HG03108 (cell line): Measurements from ENCODE around the gene USP19.

Experiments
- ATAC-seq: cut with Tn5 transposase; IDR thresholded peaks from one replicate; pipeline ENCODE4 v1.9.1; 2021; ENCODE audit warnings: moderate library complexity; ENCODE audit not compliant: unreplicated experiment

The USP19 gene

DNA sequence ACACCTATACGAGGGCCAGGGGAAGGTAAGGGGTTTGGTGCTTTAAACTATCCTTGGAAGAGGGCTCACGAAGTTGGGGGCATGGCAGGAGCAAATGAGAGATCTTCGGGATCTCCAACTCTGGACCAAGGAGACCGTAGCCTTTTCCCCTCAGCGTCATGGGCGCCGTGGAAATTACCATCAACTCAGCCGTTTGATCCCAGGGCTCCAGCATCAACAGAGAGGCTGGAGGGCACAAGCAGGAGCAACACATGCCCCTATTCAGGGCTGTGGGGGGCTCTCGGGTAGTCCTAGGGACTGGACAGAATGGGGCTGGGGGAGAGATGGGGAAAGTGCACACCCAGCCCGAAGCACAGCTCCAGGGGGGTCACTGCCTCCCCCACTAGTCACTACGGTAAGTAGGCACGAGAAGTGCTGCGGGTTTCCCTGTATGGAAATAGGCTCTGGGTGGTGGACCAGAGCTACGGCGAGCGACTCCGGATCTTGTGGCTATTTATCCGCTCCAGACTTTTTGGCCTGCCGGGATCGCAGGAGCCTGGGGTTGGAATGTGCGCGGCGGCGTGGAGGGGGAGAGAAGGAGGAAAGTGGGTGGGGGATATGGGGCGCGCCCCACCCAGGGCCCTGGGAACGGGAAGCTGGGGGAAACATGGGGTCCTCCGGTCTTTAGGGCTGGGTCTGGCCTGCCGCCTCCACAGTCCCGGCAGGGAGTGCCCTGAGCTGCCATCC is 12.8 kb upstream of the USP19 start:
- no peak for ATAC-seq

DNA sequence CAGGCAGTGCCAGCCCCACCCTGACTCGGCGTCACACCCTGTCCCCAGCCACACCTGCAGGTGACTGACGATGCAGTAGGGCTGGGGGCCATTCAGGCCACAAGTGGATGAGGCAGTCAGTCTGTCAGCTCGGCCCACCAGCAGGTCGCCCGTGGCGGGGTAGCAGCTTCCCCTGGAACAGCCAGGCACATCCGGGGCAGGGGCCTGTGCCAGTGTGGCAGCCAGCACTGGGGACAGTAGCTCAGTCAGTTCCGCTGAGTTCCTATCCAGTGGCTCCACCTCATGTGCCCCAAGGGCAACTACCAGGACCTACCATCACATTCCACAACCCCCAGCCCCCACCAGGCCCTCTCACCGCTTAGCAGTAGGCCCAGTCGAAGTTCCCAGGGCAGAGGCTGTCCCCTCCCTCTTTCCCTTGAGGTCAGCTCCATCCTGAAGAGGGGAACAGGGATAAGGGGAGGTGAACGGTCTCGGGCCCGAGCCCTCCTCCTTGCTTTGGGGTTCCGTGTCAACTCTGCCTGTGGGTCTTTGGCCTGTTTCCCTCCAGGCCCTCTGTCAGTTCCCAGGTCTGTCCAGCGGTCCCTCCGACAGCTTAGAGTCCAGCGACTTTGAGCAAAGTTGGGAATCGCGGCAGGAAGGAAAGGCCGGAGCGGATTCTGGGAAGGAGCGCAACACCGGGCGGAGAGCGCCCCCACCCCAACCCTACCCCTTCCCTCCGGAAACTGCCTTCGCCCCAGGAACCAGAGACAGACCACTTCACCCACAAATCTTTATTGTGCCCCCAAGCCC is 12.0 kb upstream of the USP19 start, which contains the start of gene LAMB2:
Gene LAMB2, minus strand, starts transcription at position 614 of the 789 bp plus-strand sequence. Its CDS starts 183 bp downstream, at position 431.
- no peak for ATAC-seq

DNA sequence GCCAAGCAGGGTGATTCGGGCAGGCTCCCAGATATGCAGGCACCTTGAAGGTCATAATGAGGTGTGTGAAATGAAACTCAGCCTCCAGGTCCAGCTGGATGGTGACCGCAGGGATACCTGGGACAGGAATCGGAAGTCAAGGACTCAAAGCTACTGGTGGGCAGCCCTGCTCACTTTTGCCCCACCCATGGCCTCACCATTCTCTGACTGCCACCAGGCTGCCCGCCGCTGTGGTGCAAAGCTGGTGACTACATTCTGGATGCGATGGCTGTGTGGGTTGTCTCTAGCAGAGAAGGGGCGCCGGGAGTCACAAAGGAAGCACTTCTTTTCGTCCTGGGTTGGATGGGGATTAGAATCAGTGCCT is 11.4 kb upstream of the USP19 start:
- no peak for ATAC-seq

DNA sequence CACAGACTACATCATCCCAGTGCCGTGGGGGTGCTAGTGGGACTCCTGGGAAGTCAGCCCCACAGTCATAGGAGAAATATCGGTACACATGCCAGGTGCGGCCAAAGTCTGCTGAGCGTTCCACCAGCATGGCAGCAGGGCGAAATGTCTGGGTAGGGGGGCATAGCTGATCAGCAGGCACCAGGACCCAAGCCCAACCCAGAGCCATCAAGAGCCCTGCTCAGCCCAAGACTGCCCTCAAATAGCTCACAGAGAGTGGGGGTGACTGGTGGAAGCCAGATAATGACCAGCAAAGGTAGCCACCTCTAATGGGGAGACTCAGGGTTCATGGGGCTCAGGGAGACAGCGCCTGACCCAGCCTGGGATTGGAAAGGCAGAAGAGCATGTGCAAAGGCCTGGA is 11.0 kb upstream of the USP19 start:
- no peak for ATAC-seq

DNA sequence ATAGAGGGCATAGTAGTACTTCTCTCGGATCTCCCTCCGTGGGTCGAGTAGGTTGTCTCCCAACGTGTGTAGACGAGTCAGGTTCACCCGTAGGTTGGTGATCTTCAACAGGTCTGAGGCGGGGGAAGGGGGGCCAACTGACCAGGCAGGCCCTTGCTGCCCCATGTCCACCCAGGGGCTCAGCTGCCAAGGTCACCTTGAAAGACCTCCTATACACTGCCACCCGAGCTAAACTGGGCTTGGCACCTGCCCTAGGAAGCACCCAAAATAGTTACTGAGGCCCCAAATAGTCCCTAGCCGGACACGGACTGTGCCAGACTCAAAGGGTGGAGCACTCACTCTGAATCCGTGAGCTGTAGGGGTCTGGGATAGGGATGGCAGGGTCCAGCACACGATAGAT is 10.4 kb upstream of the USP19 start:
- ATAC-seq = no peak

DNA sequence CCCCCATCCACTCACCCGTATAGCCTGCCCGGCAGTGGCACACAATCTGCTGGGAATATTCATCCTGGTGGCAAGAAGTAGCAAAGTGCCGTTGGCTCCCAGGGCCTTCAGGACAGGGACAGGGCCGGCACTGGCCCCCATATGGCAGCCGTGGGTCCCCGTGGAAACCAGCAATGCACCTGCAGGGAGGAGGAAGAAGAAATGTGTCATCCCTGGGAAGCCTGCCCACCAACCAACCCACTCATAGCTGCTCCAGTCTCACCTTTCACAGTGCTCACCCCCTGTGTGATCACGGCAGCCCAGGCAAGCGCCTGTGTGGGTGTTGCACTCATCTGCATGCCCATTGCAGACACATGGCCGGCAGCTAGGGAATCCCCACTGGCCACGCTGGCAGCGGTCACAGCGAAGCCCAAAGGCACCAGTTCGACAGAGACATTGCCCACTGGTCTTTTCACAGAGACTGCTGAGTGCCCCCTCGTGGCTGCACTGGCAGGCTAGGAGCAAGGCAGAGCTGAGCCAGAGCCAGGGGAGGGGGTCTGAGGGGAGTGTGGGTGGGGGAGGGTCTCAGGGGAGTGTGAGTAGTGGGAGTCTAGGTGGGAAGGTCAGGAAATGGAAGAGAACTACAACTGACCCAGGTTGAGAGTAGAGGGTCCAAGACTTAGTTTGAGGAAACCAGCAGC is 4.5 kb upstream of the USP19 start:
- no peak for ATAC-seq

DNA sequence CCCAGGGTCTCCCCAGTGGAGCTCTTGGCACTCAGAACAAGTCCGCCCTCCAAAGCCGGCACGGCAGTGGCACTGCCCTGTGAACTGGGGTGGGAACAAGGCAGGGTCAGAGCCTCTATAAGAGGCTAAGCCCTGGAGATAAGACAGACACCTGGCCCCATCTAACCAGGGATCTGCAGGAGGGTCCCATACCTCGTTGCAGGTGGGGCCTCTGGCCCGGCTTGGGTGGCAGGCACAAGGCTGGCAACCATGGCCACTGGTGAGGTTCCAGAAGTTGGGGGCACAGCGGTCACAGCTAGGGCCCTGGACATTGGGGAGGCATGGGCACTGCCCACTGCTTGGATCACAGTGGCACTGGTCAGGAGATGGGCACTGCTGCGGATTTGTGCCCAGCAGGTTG is 3.6 kb upstream of the USP19 start:
- no peak for ATAC-seq

DNA sequence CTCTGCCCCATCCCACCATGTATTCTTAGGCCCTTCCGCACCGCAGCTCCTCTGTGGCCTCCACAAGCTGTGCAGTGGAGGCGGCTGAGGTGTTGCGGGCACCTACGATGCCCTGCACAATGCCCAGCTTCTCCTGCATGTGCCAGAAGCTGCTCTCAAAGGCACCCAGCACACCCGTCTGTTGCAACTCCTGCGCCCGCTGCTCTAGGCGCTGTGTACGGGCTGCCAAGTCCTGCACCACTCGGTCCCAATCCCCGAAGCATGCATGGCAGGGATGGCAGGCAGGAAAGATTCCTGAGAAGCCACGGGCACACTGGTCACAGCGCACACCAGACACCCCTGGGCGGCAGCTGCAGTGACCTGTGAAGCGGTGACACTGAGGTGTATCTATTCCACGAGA is 3.1 kb upstream of the USP19 start:
- no peak for ATAC-seq

DNA sequence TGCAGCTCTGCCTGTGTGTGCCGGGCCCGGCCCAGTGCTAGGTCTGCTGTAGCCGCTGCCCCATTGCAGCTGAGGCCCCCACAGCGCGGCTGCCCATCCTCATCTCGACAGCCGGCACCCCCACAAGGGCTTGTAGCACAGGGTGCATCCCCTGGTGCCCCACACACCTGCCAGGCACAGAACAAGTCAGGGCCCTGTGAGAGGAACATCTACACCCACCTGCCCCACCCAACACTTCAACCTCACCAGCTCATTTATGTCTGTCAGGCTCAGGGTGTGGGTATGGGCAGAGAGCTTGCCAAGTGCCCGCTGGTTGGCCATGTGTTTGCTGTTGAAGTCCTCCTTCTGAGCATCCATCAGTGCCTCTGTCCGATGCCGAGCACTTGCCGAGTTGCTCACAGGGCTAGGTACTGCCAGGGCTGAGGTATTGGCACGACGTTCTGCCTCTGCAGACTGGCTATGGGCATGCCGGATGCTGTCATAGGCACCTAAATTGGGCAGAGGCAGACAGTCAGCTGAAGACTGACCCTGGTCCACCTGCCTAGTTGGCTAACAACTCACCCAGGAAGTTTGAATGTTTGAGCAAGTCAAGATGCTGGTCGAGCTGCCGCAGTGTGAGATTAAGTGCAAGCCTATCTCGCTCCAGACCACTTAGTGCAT is 2.4 kb upstream of the USP19 start:
- ATAC-seq = no peak

DNA sequence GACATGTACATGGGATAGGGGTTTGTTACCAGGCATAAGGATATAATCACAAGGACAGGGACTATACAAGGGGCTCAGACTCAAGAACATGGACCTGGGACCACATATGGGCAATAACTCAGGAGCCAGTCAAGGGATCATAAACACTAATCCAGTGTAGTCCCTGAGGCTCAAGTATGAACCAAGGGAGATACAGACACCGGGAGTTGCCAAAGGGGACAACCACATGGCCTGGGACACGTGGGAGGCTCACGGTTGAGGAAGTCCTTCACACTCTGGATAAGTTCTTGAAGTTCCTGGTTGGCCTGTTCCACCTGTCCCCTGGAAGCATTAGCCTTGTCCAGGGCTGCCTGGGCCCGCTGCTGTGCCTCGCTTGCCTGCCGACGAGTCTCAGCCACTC is 1.8 kb upstream of the USP19 start:
- ATAC-seq = no peak

DNA sequence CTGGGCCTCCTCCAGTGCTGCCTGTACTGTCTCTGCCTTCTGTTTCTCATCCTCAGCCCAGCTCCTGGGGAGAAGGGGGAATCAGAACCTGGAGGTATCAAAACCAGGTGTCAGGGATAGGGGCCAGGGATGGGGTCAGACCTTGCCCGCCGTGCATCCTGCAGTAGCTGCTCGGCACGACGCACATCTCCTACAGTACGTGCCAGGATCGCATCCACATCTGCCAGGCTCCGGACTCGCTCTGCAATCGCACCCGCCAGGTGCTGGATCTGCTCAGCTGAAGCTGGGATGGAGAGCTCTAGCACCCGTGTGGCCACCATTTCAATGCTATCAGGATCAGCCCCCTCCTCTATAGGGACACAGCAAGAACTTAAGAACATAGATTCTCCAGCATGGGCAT is 1.4 kb upstream of the USP19 start:
- no peak for ATAC-seq

DNA sequence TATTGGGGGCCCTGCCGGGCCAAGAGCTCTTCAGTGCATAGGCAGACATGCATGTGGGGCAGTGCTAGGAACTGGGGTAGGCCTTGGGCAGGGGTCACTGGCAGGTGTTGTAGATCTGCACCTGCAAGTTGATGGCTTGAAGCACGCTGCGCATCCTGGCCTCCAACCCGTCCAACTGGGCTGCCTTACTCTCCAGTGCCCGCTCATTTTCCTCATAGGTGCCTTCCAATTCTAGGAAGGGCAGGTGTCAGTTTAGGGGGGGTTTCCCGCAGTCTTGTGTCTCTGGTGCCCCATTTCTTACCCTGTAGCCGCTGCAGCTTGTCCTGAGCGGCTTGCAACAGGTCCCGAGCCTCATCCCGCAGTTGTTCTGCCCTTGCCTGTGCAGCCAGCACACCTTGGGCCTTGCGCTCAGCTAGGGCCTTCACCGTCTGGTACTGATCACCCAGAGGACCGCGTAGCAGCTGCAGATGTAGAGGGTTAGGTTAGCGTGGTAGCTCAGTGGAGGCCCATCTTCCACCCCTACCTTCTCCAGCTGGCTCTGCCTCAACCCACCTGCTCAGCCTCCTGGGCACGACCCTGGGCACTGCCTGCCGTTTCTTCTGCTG is 611 bp upstream of the USP19 start:
- no peak for ATAC-seq

DNA sequence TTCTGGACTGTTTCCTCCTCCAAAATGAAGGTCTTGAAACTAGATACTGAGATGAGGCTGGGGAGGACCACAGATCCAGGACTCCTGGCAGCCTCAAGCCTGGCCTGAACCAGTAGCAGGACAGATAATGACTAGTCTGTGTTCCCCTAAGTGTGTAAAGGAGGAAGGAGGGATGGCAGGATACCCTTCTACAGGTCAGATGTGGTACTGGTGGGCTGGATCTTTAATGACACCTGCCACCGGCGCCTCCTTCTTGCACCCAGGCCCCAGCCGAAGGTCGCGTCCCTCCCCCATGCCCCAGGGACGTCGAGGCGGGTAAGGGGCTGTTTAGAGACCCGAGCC is 556 bp downstream of the USP19 start:
- no peak for ATAC-seq

DNA sequence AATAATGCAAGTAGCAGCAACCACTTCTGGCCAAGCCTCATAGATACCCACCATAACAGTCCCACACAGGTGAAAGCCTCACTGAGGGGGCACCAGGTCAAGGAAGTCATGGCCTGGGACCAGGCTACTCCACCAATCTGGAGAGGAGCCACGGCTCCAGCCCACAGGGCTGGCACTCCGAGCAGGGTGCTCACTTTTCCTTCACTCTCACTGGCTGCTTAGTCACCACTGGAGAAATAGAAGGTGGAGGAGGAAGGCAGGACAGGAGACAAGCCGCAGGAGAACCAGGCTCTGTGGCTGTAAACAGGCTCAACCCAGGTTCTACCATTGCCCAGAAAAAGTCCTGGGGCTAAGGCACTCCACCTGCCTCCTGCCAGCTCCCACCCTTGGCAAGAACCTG is 1.2 kb downstream of the USP19 start:
- no peak for ATAC-seq

DNA sequence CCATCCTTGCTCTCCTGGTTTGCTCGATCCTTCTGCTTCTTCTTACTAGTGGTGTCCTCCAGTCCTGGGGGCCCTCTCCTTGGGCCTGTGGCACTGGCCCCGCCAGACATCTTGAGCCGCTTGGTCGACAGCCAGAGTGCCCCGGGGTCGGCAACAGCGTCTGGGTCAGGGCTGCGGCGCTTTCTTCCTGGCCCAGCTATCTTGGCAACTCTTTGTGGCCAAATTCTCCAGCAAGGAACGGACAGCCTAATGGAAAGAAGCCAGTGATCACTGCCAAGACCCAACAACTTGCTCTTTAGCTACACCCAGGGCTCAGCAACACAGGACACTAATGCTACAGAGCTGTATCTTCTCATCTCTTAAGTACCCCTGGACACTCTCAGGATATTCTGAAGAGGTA is 1.6 kb downstream of the USP19 start:
- ATAC-seq = no peak

DNA sequence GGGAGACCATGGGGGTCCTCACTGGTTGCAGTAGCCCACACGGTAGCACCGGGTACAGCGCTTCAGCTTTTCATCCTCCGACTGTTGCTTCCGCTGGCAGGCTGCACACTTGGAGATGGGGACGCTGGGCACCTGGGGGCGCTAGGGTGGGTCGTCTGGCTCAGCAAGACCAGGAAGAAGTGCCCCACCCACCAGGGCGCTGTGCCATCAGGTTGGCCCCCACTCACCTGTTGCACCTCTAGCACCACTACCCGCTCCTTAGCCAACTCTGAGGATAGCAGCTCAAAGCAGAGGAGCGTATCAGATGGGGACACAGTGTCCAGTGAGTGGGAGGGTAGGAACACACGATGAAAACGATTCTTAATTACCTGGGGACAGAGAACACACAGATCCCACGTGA is 8.4 kb downstream of the USP19 start:
- ATAC-seq = no peak

DNA sequence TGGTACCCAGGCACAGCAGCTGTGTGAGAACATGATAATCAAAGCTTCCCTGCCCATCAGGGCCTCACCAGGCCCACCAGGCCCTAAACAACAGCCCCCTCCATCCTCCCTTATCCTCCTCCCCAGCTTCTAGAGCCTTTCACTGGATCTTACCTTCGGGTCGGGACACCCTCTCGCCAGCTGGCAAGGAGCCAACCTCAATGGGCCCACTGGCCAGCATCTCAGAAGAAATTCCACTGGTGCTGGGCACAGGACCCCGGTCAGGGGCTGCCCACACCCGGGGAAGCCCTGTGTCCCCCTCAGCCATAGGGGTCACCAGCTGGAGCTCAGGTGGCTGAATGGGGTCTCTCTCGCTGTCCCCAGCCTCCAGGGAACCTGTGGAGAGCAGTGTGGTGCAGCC is 9.3 kb downstream of the USP19 start:
- ATAC-seq = no peak

DNA sequence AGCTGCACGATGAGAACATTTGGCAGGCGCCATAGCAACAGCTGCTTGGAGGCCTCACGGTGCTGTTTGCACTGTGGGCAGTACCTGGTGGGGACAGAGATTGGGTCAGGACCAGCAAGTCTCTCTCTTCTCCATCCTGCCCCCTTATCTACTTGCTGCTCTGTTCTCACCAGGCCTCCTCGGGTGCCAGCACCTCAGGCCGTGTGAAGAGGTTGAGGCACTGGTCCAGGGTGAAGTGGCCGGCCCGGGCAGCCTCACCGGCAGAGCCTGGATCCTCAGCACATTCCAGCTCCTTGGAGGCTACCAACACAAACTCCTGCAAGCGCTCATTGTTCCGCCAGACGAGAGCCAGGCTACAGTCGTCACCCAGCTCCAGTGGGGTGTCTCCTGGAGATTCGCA is 9.8 kb downstream of the USP19 start:
- no peak for ATAC-seq

DNA sequence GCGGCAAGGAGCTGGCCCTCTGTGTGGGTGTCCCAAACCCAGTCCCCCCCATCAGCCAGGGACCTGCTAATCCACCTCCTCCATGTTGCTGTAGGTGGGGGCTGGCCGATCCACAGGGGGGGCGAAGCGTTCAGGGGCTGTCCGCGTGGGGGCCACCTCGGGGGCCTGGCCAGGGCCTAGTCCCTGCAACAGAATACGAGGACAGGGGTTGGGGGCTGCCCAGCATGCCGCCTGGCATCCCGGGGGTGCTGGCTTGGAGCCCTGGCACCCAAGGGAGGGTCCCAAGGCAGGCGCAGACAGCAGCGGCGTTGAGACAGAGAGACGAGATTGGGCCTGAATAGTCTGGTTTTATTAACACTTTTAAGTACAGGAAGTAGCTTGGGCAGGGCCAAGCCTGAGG is 12.3 kb downstream of the USP19 start:
- ATAC-seq = no peak

DNA sequence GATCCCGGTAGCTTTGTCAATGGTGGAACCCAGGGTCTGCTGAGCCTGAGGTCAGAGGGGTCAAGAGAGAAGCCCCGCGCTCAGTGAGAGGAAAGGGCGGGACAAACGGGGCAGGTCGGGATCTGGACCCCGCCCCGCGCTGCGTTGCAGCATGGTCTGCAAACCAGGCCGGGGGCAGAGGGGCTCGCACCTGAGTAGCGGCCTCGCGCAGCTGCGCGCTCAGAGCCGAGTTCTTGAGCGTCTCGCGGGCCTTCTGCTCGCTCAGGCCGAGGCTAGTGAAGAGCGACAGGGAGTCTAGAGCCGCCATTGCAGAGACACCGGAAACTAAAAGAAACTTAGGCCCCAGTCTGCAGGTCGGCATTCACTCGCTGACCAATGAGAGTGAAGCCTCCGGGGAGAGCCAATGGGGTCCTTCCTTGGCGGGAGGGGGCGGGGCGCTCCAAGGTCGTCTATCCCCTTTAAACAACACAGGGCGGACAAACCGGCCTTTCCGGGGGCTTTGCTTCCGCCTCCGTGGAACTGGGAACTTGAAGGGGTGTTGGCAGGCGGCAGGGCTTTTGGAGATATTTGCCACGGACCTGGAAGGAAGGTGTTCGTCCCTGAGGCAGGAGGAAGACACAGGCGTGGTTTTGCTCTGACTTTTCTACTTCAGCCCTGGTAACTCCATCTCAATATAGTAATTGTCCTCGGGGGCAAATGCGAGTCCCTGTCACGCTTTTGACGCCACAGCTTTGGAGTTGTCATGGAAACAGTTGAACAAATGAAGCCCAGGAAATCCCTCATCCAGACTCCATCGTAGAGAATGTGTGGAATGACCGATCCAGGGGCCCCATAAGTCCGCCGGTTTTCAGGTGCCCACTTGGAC is 16.0 kb downstream of the USP19 start, which contains the start of gene QARS1:
Gene QARS1, minus strand, starts transcription at position 331 of the 865 bp plus-strand sequence. Its CDS starts 24 bp downstream, at position 307.
- ATAC-seq = peak; percentile 89
